Psoas muscle (tissue), 8 donors: Measurements from ENCODE around the gene STX1A. TPM values are rescaled to one million over a fixed set of nuclear protein-coding genes. Genes with fewer than 3 reads are reported as not detected.

Experiments used
- ATAC-seq, 4 donors: fragments of 200-7000 bp; cut with Tn5 transposase; one replicate each; pipeline ENCODE4 v1.9.1; 2020; ENCODE audit warnings: moderate library complexity in 3 of 4, mild to moderate bottlenecking in 2 of 4
- DNase-seq, 2 donors: peaks; one replicate each; pipeline ENCODE4 v3.0.0-alpha.2; 2020
- H3K27ac ChIP-seq: fragments of 200-600 bp; one replicate; pipeline ENCODE4 v1.8.0; 2022
- H3K27me3 ChIP-seq, 3 donors: fragments of 200-600 bp in 1 of 3; one replicate each; pipeline versions ENCODE4 v1.6.1 to v1.8.0; 2013 to 2022; ENCODE audit warnings: low read length in 2 of 3, mild to moderate bottlenecking in 2 of 3, moderate library complexity in 1 of 3; ENCODE audit not compliant: insufficient read depth in 3 of 3
- H3K36me3 ChIP-seq, 2 donors: fragments of 200-600 bp in 1 of 2; one replicate each; pipeline versions ENCODE4 v1.6.1 to v1.8.0; 2013 to 2022; ENCODE audit warnings: low read depth in 1 of 2, mild to moderate bottlenecking in 1 of 2, moderate library complexity in 1 of 2; ENCODE audit not compliant: insufficient read depth in 1 of 2
- H3K4me1 ChIP-seq: fragments of 200-600 bp; one replicate; pipeline ENCODE4 v1.8.0; 2022
- H3K4me3 ChIP-seq: fragments of 200-600 bp; one replicate; pipeline ENCODE4 v1.8.0; 2022; ENCODE audit warnings: mild to moderate bottlenecking
- H3K9me3 ChIP-seq: fragments of 200-600 bp; one replicate; pipeline ENCODE4 v1.8.0; 2022
- WGBS, 3 donors: extraction: QIAGEN DNeasy Blood & Tissue Kit; methylation state at CpG; one replicate each; pipeline versions ENCODE4 v1.1.6 to v1.1.7; 2013; 5-methylcytosine and 5-hydroxymethylcytosine counted together
- intact Hi-C, 2 donors: fragments of 100-400 bp; cut with DNase I; formaldehyde crosslinking; loops; one replicate each; pipeline versions ENCODE4 v1.11.0 to v1.14.2; 2022
- polyA plus RNA-seq, 3 donors: library from polyadenylated mRNA; stranded (reverse); fragments of 200-250 nt; gene quantifications; one replicate each; pipeline ENCODE4 v1.2.3, GENCODE V29; 2013
- total RNA-seq, 4 donors: library from RNA; stranded (reverse); fragmentation: NEBNext Ultra II Directional in 2 of 4; extraction: Animal tissue kit (Norgen Biotek cat#: 25700) in 2 of 4; gene quantifications; one replicate each; pipeline versions ENCODE4 v1.2.1 to v1.2.4, GENCODE V29; 2021 to 2023
- TF ChIP-seq, protein P1 (sequence below): fragments of 200-600 bp; IDR thresholded peaks from one replicate; pipeline ENCODE4 v1.8.0; 2022; ENCODE audit warnings: antibody characterized with exemption
- donor health status: healthy with polysubstance abuse.
- donor health status: DM: no; HTN: no; CAD: no; lungs with moderate emphysema.
- donor health status: Bipolar disorder and iron deficiency.
- donor health status: healthy.
- donor health status: DM: yes; HTN: yes; CAD: no.
- donor health status: DM: no; HTN: no; CAD: no.
- donor health status: DM: no; HTN: no; CAD: no.
- donor health status: DM: yes; HTN: yes; CAD: no.

The STX1A gene
- total and polyA plus RNA-seq, 7 donors = 1.9 to 5.4 (median 2.8) TPM

DNA sequence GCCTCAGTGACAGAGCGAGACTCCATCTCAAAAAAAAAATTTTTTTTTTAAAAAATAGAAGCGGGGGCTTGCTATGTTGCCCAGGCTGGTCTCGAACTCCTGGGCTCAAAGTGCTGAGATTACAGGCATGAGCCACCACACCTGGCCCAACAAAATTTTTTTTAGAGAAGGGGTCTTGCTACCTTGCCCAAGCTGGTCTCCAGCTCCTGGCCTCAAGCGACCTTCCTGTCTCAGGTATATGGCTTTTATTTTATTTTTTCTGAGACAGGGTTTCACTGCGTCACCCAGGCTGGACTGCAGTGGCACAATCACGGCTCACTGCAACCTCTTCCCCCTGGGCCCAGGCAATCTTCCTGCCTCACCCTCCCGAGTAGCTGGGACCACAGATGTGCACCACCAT lies 20.7 kb upstream of the STX1A start:
- Histone ChIP-seq H3K27ac (no peak overlapping the region), H3K36me3 (peaks cover 4 to 20% of the 10 kb centered on the region in 2 donors), H3K4me3 (no peak overlapping the region), H3K27me3 (no peaks in the 10 kb centered on the region), H3K4me1 (no peaks in the 10 kb centered on the region), H3K9me3 (no peaks in the 10 kb centered on the region)
- intact Hi-C loops = no loop called here
- DNase-seq = no peak
- ATAC-seq = no peak
- TF ChIP-seq, protein P1, sequence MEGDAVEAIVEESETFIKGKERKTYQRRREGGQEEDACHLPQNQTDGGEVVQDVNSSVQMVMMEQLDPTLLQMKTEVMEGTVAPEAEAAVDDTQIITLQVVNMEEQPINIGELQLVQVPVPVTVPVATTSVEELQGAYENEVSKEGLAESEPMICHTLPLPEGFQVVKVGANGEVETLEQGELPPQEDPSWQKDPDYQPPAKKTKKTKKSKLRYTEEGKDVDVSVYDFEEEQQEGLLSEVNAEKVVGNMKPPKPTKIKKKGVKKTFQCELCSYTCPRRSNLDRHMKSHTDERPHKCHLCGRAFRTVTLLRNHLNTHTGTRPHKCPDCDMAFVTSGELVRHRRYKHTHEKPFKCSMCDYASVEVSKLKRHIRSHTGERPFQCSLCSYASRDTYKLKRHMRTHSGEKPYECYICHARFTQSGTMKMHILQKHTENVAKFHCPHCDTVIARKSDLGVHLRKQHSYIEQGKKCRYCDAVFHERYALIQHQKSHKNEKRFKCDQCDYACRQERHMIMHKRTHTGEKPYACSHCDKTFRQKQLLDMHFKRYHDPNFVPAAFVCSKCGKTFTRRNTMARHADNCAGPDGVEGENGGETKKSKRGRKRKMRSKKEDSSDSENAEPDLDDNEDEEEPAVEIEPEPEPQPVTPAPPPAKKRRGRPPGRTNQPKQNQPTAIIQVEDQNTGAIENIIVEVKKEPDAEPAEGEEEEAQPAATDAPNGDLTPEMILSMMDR = no peak
- WGBS, 3 donors = 83 to 87% (median 85%) methylated on average over 7 of the region's 7 CpGs

DNA sequence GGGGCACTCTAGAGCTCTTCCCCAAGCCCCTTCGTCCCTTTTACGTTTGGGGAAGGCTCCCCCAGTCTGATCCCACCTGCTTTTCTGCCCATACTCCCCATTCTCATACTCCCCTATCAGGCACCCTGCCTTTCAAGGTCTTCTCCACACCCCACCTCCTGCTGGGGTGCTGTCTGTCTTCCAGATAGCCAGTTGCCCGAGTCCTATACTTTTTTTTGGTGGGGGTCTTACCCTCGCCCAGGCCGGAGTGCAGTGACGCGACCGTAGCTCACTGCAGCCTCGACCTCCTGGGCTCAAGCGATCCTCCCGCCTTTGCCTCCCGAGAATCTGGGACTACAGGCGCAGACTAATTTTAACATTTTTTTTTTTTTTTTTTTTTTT lies 19.9 kb upstream of the STX1A start:
- DNase-seq (no peak), ATAC-seq (no peak)
- H3K4me3 ChIP-seq = peak overlapping the region; percentile 91
- no peaks in the 10 kb centered on the region for H3K4me1 ChIP-seq
- peak overlapping the region; percentile 83 for H3K27ac ChIP-seq
- TF ChIP-seq, protein P1 = no peak
- H3K27me3 ChIP-seq = no peaks in the 10 kb centered on the region
- WGBS, 3 donors = 46 to 54% (median 53%) methylated on average over 13 of the region's 13 CpGs
- H3K9me3 ChIP-seq = no peaks in the 10 kb centered on the region
- intact Hi-C loops = loop anchor here in 1 of 2 donors (10.0 kb wide), 1 partner anchor 115 kb away; no protein-coding TSS in a partner anchor
- peaks cover 4 to 20% of the 10 kb centered on the region in 2 donors for H3K36me3 ChIP-seq

DNA sequence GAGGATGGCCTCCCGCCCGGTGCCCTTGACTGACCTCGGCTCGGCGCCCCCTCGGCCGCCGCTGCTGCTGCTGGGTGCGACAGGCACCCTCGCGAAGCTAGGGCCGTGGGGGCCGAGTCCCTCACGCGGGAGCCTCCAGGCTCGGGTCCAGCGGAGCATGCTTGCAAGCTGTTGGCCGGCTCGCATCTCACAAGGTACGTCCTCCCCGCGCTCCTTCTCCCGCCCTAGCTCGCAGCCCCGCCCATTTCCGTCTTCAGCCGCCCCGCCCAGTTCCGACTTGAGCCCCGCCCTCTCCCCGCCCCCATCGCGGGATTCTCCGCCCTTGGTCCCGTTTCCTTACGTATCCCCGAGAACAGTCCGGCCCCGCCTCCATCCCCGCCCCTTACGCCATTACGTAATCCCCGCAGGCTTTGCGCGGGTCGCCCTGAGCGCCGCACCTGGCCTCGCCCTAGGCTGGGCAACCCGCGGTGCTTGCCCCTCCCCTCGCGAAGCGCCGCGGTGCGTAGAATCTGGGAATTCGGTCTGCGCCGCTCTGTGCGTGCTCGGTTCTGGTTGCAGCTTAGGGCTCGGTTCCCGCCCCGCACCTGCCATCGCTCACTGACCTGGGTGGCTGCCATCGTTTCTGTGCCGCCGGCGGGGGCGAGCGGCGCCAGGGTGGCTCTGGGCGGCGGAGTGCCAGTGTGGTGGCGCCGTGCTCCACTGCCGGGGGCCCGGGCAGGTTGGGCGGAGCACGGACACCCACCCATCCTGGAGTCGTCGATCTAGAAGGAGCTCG lies 19.3 kb upstream of the STX1A start, which contains the start of gene ABHD11:
Gene ABHD11 (minus strand): TSS at position 191 of the 775 bp plus-strand sequence. CDS start 32 bp downstream, at position 159.
- intact Hi-C loops = loop anchor here in 1 of 2 donors (10.0 kb wide), 1 partner anchor 116 kb away; no protein-coding TSS in a partner anchor
- peak; percentile 95 to 97 (median 96) for ATAC-seq
- no peaks in the 10 kb centered on the region for H3K9me3 ChIP-seq

DNA sequence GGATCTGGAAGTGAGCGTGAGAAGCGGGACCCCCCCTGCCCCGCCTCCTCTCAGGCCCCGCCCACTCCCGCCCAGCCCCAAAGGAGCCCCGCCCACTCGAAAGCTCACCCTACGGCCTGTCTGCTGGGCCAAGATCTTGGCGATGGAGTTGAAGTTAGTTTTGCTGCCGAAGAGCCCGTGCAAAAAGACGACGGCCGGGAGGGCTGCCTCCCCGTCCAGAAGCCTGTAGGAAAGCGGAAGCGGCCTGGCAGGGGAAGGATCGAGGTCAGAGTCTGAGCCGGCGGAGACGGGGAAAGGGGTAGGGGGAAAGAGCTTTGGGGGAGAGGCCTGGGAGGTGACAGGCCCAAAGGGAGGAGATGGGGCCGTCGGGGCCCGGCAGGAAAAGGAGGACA lies 18.7 kb upstream of the STX1A start:
- TF ChIP-seq, protein P1 = no peak
- peaks cover 4 to 20% of the 10 kb centered on the region in 2 donors for H3K36me3 ChIP-seq
- peak overlapping the region; percentile 91 for H3K4me3 ChIP-seq
- H3K27me3 ChIP-seq = no peaks in the 10 kb centered on the region
- intact Hi-C loops = loop anchor here in 1 of 2 donors (10.0 kb wide), 1 partner anchor 117 kb away; no protein-coding TSS in a partner anchor
- DNase-seq (peak in 1 of 2 donors; percentile 63), ATAC-seq (peak; percentile 31 to 59 (median 39))
- H3K27ac ChIP-seq = peak overlapping the region; percentile 78
- H3K4me1 ChIP-seq = no peaks in the 10 kb centered on the region
- 0 to 1% (median 1%) methylated on average over 21 to 24 of the region's 24 CpGs for WGBS, 3 donors
- no peaks in the 10 kb centered on the region for H3K9me3 ChIP-seq

More for the DNA sequence above, 19.3 kb upstream of the STX1A start, which contains the start of gene ABHD11:
- Histone ChIP-seq H3K4me1 (no peaks in the 10 kb centered on the region), H3K27me3 (no peaks in the 10 kb centered on the region), H3K27ac (peak within 1 kb of the TSS; percentile 83), H3K36me3 (peaks cover 4 to 20% of the 10 kb centered on the region in 2 donors), H3K4me3 (peak within 1 kb of the TSS; percentile 91)
- WGBS, 3 donors = 0% methylated on average over 67 to 84 of the region's 84 CpGs
- TF ChIP-seq, protein P1 = no peak
- peak; percentile 96 to 99 for DNase-seq
